ENCODE results near the gene FAAP20.

Gene FAAP20

GRCh38 chr1:2209400-2210083 is 15.0 kb upstream of the FAAP20 start:
- DNase-seq, result no peak

GRCh38 chr1:2208309-2209239 is 14.0 kb upstream of the FAAP20 start:
- no peak for DNase-seq

DNA sequence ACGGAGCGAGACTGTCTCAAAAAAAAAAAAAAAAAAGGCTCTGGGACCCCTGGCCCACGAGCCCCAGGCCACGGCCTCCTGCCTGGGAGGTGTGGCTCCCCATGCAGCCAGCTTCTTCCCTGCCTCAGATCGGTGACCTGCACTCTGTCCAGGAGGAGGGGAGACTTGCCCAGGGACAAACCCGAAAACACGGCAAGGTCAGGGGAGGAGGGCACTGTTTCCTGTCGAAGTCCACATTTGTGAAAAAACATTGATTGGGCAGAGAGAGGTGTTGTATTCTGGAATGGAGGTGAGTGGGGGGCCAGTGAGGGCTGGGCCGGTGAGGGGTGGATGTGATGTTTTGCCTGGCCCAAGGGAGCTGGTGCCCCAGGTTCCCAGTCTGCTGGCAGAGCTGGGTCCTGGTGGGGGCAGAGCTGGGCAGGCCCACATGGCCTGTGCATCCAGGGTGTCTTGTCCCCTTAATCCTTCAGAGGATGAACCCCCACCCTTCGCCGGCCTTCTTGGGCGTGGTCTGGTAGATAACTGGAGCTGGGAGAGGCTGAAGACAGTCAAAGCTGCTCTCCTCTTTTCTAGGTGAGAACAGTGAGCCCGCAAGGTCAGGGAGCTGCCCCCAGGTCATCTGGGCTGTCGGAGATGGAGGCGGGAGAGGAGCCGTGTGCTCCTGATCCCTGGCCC is 12.4 kb upstream of the FAAP20 start:
- DNase-seq, result no peak

- DNase-seq, result peak; percentile 73
Observed at GRCh38 chr1:2205191-2205952, 10.8 kb upstream of the FAAP20 start.

GRCh38 chr1:2204415-2205190 is 10.0 kb upstream of the FAAP20 start:
- DNase-seq, result peak; percentile 64

DNA sequence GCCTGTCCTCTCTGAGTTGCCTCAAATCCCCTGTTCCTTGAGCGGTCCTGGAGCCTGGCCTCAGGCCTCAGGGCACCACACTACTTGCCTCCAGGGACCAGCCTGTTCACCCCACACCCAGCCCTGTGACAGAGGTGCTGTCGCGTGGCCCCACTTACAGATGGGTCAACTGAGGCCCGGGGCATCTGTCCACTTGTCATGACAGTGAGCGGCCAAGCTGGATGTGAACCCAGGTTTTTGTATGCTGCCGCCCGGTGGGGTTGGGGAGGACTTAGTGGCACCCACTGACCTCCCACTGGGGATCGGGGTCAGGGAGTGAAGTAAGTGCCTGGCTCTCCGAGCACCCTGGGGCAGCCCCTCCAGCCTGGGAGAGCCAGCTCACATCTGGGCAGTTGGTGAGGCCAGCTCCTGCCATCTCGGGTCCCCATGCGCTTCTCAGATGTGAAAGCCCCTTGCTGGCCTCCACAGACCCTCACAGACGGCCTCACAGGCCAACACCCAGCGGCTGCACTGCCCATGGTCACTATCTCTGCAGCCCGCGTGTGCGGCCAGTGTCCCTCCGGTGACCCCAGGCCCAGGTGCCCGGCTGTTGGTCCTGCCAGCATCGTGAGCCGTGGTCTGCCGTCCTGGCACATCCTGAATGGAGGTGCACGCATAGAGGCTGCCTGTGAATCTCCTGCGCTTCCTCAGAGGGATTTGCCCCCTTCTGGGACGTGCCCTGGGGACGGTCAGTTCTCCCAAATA is 9.3 kb upstream of the FAAP20 start:
- DNase-seq, result no peak

DNA sequence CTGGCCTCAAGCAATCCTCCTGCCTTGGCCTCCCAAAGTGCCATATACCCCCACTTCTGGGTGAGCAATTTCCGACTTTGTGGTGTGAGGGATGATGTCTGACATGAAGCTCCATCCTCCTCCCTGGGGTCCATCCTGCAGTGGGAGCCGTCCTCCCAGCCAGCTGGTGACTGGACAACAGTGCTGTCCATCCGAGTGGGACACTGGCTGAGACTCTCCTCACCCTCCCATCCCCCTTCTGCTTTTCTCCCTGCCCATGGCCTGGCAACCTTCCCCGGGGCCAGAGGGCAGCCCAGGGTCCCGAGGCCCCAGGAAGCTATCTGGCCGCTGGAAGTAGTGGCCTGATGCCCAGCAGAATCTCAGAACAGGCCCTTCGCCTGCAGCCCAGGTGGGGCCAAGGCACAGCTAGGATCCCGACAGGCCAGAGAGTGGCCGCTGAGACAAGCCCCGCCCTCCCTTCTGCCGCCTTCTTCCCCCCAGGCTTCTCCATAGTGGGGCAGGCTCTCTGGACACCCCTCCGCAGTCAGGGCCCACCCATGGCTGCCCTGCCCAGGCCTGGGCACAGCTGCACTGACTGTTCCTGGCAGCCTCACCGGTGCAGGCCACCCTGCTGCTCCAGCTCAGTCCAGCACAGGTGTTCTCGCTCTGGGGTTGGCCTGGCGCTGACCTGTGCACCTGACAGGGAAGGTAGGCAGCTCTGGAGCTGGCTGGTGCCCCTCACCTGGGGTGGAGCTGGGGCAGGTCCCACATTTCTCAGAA is 8.4 kb upstream of the FAAP20 start:
- no peak for DNase-seq

DNA sequence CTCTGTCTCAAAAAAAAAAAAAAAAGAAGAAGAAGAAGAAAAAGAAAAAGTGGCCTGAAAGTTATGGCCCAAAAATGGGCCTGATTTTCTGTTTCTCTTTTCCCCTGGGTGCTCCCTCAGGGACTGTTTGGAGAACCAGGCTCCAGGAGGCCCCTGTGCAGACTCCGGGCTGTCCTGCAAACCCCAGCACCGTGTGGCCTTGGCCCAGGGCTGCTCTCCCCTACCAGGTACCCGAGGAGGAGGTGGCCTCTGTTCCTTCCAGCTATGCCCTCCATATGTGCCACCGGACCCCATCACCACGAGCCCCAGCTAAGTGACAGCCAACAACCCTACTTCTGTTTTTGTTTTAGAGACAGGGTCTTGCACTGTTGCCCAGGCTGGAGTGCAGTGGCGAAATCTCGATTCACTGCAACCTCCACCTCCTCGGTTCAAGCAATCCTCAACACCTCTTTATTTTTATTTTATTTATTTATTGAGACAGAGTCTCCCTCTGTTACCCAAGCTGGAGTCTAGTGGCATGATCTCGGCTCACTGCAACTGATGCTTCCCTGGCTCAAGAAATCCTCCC is 7.5 kb upstream of the FAAP20 start:
- DNase-seq, result no peak

- no peak for DNase-seq
Observed at GRCh38 chr1:2201062-2201461, 6.5 kb upstream of the FAAP20 start.

DNA sequence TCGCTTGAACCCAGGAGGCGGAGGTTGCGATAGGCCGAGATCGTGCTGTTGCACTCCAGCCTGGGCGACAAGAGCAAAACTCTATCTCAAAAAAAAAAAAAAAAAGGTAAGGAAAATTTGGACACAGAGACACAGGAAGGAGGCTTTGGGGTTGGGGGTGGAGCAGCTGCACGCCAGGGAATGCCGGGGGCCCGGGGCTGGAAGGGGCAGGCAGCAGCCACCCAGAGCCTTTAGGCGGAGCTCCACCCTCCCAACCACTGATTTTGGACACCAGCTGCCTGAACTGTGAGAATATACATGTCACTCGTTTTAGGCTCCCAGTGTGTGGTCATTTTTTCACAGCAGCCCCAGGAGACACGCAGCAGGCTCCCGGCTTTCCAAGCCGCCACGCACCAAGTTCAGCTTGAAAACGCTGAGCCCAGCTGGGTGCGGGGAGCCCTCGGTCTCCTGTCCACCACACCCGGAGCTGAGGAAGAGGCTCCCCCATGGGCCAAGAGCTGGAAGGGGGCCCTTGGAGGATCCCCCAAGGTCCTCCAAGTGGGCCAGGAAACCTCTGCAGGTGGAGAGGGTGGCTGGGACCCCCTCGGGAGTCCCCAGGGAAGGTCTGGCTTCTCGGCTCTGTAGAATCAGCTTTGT is 5.9 kb upstream of the FAAP20 start:
- DNase-seq, result no peak

DNA sequence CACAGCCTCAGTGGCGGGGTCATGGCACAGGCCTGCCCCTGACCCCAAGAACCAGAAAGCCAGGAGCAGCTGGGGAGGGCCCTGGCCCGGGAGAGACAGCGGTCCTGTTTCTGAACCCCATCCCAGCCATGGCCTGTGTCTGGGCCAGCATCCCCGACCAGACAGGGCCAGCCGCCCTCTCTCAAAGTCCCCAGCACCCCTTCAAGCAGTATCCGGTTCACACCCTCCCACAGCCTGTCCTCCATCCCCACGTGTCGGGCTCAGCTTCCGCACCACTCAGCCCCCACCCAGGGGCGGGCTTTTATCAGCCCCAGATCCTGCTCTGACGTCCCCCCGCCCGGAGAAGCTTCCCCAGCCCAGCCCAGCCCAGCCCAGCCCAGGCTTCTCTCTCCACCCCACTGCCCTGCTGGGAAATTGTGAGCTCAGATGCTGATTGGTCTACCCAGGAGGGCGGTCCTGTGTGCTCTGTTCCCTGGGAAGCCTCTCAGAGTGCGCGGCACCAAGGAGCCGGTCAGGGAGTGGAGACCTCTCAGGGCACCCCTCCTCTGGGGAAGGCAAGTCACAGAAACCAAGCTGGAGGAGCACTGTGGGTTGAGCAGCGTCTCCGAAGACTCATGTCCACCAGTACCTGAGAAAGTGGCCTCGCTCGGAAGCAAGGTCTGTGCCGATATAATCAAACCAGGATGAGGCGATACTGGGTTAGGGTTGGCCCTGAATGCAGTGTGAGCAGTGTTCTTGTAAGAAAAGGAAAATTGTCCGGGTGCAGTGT is 4.7 kb upstream of the FAAP20 start:
- DNase-seq, result peak; percentile 71

DNA sequence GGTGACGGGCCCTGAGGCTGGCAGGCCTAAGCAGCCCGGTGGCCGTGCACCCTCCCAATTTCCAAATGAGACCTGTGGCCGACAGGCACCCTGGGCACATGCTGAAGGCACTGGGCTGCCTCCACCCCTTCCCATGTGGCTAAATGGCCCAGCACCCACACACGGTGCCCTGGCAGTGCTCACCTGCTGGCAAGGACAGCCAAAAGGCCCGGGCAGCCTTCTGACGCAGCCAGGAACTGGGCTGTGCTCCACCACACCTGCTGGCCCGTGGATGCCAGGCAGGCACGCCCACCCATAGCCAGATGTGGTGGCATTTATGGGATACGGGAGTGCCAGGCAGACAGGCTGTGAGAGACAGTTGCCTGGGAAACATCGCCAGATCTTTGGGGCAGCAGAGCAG is 4.0 kb upstream of the FAAP20 start:
- no peak for DNase-seq

DNA sequence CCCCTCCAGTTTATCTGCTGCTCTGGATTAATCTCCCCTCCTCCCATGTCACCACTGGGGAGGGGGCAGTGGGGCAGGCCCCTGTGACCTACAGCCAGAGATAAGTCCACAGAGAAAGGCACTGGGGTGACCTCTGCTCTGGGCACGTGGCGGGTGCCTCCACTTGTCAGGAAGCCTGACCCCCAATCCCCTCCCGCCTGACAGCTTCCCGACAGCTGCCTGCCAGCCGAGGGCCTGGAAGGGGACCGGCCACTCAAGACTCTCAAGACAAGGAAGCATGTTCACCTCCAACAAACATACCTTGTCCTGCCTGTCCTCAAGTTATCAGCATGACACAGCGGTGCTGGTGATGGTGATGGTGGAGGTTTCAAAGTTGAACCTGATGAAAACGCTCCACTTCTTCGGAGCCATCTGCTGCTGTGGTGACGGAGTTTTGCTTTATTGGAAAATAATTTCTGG is 3.2 kb upstream of the FAAP20 start:
- DNase-seq, result no peak

DNA sequence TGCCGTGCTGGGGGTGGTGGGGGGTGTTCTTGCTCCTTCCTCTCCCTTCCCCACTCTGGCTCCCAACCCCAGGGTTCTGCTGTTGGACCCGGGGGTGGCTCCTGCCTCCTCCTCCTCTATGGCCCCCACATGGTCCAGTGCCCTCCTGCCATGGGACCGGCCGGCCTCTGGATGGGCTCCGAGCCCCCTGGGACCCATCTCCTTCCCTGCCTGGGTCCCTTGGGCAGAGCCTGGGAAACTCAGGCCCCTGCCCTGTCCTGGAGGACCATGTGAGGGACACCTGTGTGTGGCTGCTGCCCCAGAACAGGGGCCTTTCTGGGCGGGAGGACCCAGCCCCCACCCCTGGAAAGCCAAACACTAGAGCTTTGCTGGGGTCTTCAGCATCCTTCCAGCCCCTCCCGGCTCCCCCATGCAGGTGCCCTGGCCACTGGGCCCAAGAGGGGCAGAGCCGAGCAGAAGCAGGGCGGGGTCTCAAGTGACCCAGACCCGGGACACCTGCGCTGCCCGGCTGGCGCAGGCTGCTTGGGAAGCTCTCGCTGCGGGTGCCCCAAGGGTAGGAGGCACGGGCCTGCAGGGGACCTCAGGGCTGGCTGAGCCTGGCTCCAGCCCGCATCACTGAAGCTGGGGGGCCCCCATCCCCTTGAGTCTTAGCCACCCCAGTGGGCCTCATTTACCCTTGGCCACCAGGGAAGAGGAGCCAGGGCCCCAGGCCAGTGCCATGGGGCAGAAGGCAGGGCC is 2.5 kb upstream of the FAAP20 start:
- DNase-seq, result no peak

DNA sequence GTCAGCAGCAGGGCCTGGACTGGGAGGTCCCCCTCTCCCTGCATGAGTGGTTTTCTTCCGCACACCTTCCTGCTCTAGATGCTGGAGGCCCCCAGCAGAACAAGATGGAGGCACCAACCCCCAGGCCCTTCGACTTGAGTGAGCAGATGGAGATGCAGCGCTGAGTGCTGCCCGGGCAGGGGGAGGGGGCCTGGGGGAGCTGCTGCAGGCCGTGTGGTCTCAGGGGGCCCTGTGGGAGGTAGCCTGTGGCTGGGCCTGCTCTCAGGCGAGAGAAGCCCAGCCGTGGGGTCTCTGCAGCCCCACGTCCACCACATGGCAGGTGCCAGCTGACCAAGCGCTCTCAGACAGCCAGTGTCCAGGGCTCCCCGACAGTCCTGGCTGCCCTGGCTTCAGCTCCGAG is 1.2 kb upstream of the FAAP20 start:
- no peak for DNase-seq

DNA sequence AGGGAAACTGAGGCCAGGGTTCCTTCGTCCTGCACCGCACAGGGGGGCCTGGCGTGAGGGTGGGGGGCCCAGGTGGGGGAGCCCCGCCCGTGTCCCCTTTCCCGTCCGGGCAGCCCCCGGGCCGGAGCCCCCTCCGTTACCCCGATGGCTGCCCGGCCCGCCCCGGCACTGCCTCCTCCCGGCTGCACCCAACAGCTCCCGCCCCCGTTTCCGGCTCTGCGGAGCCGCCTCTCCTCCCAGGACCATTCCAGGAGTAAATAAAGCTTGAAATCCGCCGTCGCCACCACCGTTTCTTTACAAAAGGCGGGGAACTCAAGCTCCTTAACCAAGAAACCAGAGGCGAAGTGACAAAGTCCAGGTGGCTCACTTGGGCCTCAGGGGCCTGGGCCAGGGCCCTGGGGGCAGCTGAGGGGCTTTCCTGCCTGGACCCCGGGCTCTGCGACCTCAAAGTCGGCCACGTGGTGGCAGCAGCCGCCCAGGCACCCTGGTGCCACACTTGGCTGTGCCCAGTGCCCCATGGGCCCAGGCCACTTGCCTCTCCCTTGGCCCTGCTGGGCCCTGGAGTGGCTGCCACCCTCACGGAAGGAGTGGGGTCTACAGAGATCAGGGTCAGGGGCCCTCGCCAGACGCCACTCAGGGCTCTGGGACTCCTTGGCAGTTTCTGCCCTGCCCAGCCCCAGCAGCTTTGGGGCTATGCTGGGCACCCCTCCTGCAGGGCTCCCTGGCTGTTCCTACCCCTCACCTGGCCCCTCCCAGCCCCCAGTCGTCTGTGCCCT is 514 bp upstream of the FAAP20 start:
- peak; percentile 75 for DNase-seq
